Measurements from ENCODE around the gene PIP5K1B.

DNA sequence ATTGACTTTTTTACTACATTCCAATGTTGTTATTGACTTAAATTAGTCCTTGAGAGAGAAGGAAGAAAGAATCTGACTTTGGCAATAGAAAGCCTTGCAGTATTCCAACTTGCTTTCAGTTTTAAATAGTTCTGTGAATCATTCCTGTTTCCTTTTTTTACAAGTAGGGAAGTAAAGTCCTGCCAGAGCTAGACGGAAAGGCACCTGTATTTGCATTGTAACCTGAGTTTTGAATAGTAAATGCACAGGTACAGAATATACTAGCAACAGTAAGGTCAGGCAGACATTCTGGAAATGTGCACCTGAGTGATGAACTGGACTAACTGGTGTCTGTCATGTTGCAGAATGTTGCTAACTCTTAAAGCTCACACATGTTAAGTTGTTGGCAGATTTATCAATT lies 208.0 kb downstream of the PIP5K1B start:
- no peak for TF ChIP-seq POLR2A (IDR thresholded peaks at IDR 0.05)
- TF ChIP-seq, protein P1, sequence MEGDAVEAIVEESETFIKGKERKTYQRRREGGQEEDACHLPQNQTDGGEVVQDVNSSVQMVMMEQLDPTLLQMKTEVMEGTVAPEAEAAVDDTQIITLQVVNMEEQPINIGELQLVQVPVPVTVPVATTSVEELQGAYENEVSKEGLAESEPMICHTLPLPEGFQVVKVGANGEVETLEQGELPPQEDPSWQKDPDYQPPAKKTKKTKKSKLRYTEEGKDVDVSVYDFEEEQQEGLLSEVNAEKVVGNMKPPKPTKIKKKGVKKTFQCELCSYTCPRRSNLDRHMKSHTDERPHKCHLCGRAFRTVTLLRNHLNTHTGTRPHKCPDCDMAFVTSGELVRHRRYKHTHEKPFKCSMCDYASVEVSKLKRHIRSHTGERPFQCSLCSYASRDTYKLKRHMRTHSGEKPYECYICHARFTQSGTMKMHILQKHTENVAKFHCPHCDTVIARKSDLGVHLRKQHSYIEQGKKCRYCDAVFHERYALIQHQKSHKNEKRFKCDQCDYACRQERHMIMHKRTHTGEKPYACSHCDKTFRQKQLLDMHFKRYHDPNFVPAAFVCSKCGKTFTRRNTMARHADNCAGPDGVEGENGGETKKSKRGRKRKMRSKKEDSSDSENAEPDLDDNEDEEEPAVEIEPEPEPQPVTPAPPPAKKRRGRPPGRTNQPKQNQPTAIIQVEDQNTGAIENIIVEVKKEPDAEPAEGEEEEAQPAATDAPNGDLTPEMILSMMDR (IDR thresholded peaks at IDR 0.05), result no peak
